Gastroesophageal sphincter (tissue), 4 donors: Measurements from ENCODE around the gene RPS3. TPM values are rescaled to one million over a fixed set of nuclear protein-coding genes. Genes with fewer than 3 reads are reported as not detected.

ENCODE experiments used
- ATAC-seq: fragments of 150-250 bp; one replicate; pipeline ENCODE4 v1.9.1; 2016; ENCODE audit warnings: mild to moderate bottlenecking, moderate library complexity
- H3K27ac ChIP-seq, 4 donors: fragments of 200-600 bp; sonication (generic) in 3 of 4; 1 replicate in 3 of 4; 2 replicates in 1 of 4; pipeline ENCODE4 v1.5.1; 2016 to 2019
- H3K27me3 ChIP-seq: fragments of 200-600 bp; sonication (generic); one replicate; pipeline ENCODE4 v1.5.1; 2019
- H3K36me3 ChIP-seq, 2 donors: fragments of 200-600 bp; sonication (generic); one replicate each; pipeline ENCODE4 v1.5.1; 2019; ENCODE audit warnings: control low read depth in 1 of 2
- H3K4me1 ChIP-seq, 3 donors: fragments of 200-600 bp; sonication (generic); 1 replicate in 2 of 3; 2 replicates in 1 of 3; pipeline ENCODE4 v1.5.1; 2016 to 2019; ENCODE audit warnings: control low read depth in 2 of 3
- H3K4me3 ChIP-seq, 2 donors: fragments of 200-600 bp; sonication (generic); one replicate each; pipeline ENCODE4 v1.5.1; 2019; ENCODE audit warnings: mild to moderate bottlenecking in 1 of 2, moderate library complexity in 1 of 2
- H3K9me3 ChIP-seq, 3 donors: fragments of 200-600 bp; sonication (generic); one replicate each; pipeline ENCODE4 v1.5.1; 2017 to 2019; ENCODE audit warnings: control low read depth in 2 of 3
- EP300 ChIP-seq: sonication (generic); formaldehyde crosslinking; IDR thresholded peaks from one replicate; pipeline ENCODE4 v1.6.1; 2017; ENCODE audit warnings: antibody characterized with exemption, mild to moderate bottlenecking
- POLR2A ChIP-seq, 2 donors: fragments of 450-650 bp; IDR thresholded peaks; one replicate each; pipeline ENCODE4 v1.6.1; 2017; ENCODE audit warnings: antibody characterized with exemption in 2 of 2, mild to moderate bottlenecking in 2 of 2, moderate library complexity in 1 of 2
- POLR2AphosphoS5 ChIP-seq: sonication (generic); formaldehyde crosslinking; IDR thresholded peaks from one replicate; pipeline ENCODE4 v1.6.1; 2017; ENCODE audit warnings: antibody characterized with exemption
- WGBS, 2 donors: methylation state at CpG; one replicate each; pipeline ENCODE4 v1.1.5; 2018; ENCODE audit warnings: low coverage in 1 of 2; 5-methylcytosine and 5-hydroxymethylcytosine counted together
- total RNA-seq, 4 donors: library from RNA; depleted of rRNA; stranded (reverse); fragments of >200 nt; gene quantifications; one replicate each; pipeline ENCODE4 v1.1.0, GENCODE V29; 2016
- TF ChIP-seq, protein P1 (sequence below), 4 experiments: fragments of 200-600 bp in 2 of 4; fragments of 450-650 bp in 2 of 4; sonication (generic) in 1 of 4; IDR thresholded peaks; one replicate each; pipeline ENCODE4 v1.5.1; 2017 to 2019; ENCODE audit warnings: antibody characterized with exemption in 4 of 4, mild to moderate bottlenecking in 2 of 4, moderate library complexity in 2 of 4

The RPS3 gene
- total RNA-seq, 4 donors from 2014 or later: 767 to 1,946 (median 1,260) TPM

- Histone ChIP-seq H3K4me1 (peaks cover 0 to 39% (median 9%) of the 10 kb centered on the region in 3 donors), H3K27me3 (peaks cover 62% of the 10 kb centered on the region), H3K4me3 (peak overlapping the region in 1 of 2 donors; percentile 51), H3K27ac (peak overlapping the region in 3 of 4 donors; percentile 27 to 46 (median 31)), H3K9me3 (peaks cover 0 to 8% (median 0%) of the 10 kb centered on the region in 3 donors), H3K36me3 (peaks cover 0 to 12% of the 10 kb centered on the region in 2 donors)
- TF ChIP-seq EP300 (no peak), POLR2A (IDR thresholded peaks at IDR 0.05) (no peak), POLR2AphosphoS5 (no peak)
- TF ChIP-seq, protein P1, sequence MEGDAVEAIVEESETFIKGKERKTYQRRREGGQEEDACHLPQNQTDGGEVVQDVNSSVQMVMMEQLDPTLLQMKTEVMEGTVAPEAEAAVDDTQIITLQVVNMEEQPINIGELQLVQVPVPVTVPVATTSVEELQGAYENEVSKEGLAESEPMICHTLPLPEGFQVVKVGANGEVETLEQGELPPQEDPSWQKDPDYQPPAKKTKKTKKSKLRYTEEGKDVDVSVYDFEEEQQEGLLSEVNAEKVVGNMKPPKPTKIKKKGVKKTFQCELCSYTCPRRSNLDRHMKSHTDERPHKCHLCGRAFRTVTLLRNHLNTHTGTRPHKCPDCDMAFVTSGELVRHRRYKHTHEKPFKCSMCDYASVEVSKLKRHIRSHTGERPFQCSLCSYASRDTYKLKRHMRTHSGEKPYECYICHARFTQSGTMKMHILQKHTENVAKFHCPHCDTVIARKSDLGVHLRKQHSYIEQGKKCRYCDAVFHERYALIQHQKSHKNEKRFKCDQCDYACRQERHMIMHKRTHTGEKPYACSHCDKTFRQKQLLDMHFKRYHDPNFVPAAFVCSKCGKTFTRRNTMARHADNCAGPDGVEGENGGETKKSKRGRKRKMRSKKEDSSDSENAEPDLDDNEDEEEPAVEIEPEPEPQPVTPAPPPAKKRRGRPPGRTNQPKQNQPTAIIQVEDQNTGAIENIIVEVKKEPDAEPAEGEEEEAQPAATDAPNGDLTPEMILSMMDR (IDR thresholded peaks at IDR 0.05): no peak
- peak; percentile 59 for ATAC-seq
- WGBS, 2 donors: 3% methylated on average over 6 of the region's 134 CpGs; no CpG with 5 or more reads in 1 of the 2 donors
Measured at GRCh38 chr11:75429902-75430713, 30.8 kb downstream of the RPS3 start.

DNA sequence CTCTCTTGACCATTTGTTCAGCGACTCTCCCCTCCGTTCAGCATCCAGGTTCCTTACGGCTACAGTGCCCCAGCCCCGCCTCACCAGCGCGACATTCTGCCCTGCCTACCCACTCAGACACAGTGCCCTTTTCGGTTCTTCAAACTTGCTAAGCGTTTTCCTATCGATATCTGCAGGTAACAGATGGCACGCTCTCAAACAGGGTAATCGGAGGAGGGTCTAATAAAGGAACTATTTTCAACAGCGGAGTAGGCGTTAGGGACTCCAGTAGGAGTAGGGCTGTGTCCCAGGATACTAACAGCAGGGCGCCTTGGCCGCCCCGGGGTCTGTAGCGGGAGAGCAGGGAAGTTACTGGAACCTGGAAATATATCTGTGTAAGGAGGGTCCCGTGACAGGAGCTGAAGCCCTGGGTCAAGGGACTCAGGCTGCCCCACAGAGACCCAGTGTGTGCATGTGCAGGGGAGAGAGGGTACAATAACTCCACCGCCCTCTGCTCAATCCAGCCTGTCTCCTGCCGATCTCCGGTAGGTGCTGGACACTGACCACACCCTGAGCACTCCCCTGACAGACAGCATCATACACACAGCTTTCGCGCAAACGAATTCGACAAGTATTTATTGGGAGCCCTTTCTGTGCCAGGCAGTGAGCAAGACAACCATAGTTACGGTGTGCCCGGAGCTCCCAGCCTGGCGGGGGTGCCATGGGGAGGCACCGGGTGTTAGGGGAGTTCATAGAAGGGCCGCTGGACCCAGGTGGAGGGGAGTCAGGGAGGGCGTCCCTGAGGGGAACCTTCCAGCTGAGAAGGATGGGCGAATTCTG is 31.6 kb downstream of the RPS3 start:
- H3K27me3 ChIP-seq: peaks cover 62% of the 10 kb centered on the region
- H3K36me3 ChIP-seq: peaks cover 0 to 12% of the 10 kb centered on the region in 2 donors
- no peak for ATAC-seq
- TF ChIP-seq POLR2AphosphoS5 (no peak), EP300 (no peak), POLR2A (IDR thresholded peaks at IDR 0.05) (no peak)
- TF ChIP-seq, protein P1 (IDR thresholded peaks at IDR 0.05): no peak
- peaks cover 0 to 39% (median 9%) of the 10 kb centered on the region in 3 donors for H3K4me1 ChIP-seq
- peak overlapping the region in 1 of 4 donors; percentile 46 for H3K27ac ChIP-seq
- H3K4me3 ChIP-seq: peak overlapping the region in 1 of 2 donors; percentile 51
- 0 to 15% methylated on average over 2 to 8 of the region's 32 CpGs for WGBS, 2 donors
- peaks cover 0 to 8% (median 0%) of the 10 kb centered on the region in 3 donors for H3K9me3 ChIP-seq

DNA sequence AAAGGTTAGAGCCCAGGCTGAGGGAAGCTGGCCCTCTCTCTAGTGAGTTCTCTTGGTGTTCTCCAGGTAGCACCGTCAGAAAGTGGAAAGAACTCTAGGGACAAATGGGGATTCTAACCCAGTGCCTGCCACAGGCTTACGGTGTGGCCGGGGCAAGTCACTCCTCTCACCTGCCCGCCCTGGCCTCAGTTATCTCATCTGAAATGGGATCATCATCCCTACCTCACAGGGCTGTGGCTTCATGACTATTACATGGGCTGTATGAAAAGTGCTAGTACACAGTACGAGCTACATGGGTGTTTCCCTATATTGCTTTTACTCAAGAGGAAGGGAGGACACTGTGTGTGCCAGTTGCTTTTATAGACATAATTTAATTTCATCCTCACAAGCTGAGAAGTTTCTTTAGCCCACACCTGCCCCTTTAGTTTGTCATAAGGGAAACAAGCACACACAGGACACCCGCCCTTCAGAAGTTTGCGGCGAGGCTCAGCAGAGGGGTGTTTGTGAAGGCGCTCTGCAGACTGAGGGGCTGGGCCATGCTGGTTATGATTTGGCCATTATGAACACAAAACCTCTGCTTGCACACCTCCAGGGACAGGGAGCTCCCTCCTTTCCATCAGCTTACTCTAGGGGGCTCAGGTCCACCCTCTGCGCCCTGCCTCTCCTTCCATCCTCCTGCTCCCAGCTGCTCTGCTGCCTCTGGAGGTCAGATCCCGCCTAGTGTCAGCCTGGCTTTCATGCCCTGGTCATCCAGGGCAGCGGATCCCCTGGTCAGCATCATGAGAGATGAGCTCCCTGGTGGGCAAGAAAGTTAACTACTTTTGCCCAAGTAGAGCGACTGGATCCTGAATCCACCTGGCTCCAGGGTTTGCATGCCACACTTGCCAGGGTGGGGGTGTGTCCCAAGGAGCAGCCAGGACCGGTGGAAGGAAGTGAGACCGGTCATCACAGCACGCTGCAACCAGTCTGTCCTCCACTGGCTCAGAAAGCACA is 32.5 kb downstream of the RPS3 start:
- H3K4me1 ChIP-seq: peaks cover 0 to 39% (median 9%) of the 10 kb centered on the region in 3 donors
- H3K27me3 ChIP-seq: peaks cover 62% of the 10 kb centered on the region
- H3K27ac ChIP-seq: no peak overlapping the region
- ATAC-seq: no peak
- TF ChIP-seq, protein P1 (IDR thresholded peaks at IDR 0.05): no peak
- TF ChIP-seq POLR2AphosphoS5 (no peak), POLR2A (IDR thresholded peaks at IDR 0.05) (no peak), EP300 (no peak)
- H3K9me3 ChIP-seq: peaks cover 0 to 8% (median 0%) of the 10 kb centered on the region in 3 donors
- peaks cover 0 to 12% of the 10 kb centered on the region in 2 donors for H3K36me3 ChIP-seq
- H3K4me3 ChIP-seq: no peak overlapping the region
- 0 to 40% methylated on average over 1 of the region's 16 CpGs for WGBS, 2 donors

DNA sequence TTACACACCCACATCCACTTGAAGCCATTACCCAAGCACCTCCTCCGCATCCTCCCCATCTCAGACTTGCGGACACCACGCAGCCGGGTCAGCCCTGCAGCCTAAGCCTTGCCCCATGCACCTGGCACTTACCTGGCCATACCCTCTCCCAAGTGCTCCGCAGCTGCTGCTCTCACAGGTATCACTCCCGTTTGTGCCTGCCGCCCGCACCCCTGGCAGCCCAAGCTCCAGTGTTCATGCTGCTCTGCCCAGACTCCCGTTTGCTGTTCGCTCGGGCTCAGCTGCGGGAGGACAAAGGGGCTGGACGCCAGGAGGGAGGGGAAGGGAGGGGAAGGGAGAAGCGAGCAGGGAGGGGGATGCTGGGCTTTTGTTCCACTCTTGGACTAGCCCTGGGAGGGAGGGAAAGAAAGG is 33.6 kb downstream of the RPS3 start, which contains the start of gene KLHL35:
Gene KLHL35, minus strand, starts transcription at position 293 of the 411 bp plus-strand sequence. CDS start 2,574 bp downstream, outside the sequence.
- TF ChIP-seq POLR2AphosphoS5: no peak
- TF ChIP-seq POLR2A (IDR thresholded peaks at IDR 0.05): no peak
- TF ChIP-seq, protein P1 (IDR thresholded peaks at IDR 0.05): no peak
- no peak for TF ChIP-seq EP300

More for the DNA sequence above, 33.6 kb downstream of the RPS3 start, which contains the start of gene KLHL35:
- H3K4me1 ChIP-seq: peaks cover 0 to 37% (median 9%) of the 10 kb centered on the region in 3 donors
- ATAC-seq: no peak
- peaks cover 0 to 8% (median 0%) of the 10 kb centered on the region in 3 donors for H3K9me3 ChIP-seq
- H3K27me3 ChIP-seq: peaks cover 62% of the 10 kb centered on the region
- WGBS, 2 donors: 17% methylated on average over 4 of the region's 14 CpGs; no CpG with 5 or more reads in 1 of the 2 donors
- H3K36me3 ChIP-seq: peaks cover 0 to 12% of the 10 kb centered on the region in 2 donors
- no peak within 1 kb of the TSS for H3K27ac ChIP-seq
- no peak within 1 kb of the TSS for H3K4me3 ChIP-seq
